Adipocyte (in vitro differentiated cells): ENCODE results near the gene FBN2.
A peak's percentile ranks its signal among the peaks of the same experiment; 100 is the strongest.

ENCODE experiments used
- DNase-seq: peaks from one replicate; pipeline ENCODE4 v3.0.0-alpha.2; 2015; ENCODE audit warnings: low read depth
- H3K27me3 ChIP-seq: replicated peaks from 2 replicates; pipeline ENCODE4 v1.7.0; 2013; ENCODE audit warnings: mild to moderate bottlenecking, low read length, moderate library complexity; ENCODE audit not compliant: control insufficient read depth, insufficient read depth
- H3K36me3 ChIP-seq: 2 replicates; pipeline ENCODE4 v1.7.0; 2013; ENCODE audit warnings: low read length, mild to moderate bottlenecking, moderate library complexity; ENCODE audit not compliant: control insufficient read depth, insufficient read depth, severe bottlenecking
- H3K4me1 ChIP-seq: 2 replicates; pipeline ENCODE4 v1.7.0; 2013; ENCODE audit warnings: mild to moderate bottlenecking, low read length, moderate library complexity; ENCODE audit not compliant: control insufficient read depth, insufficient read depth
- H3K4me3 ChIP-seq: 2 replicates; pipeline ENCODE4 v1.7.0; 2013; ENCODE audit warnings: mild to moderate bottlenecking, low read length, moderate library complexity
- H3K9ac ChIP-seq: 2 replicates; pipeline ENCODE4 v1.7.0; 2013; ENCODE audit warnings: mild to moderate bottlenecking, low read length, moderate library complexity
- H3K9me3 ChIP-seq: 2 replicates; pipeline ENCODE4 v1.7.0; 2013; ENCODE audit warnings: mild to moderate bottlenecking, low read length, moderate library complexity; ENCODE audit not compliant: control insufficient read depth

FBN2 gene

DNA sequence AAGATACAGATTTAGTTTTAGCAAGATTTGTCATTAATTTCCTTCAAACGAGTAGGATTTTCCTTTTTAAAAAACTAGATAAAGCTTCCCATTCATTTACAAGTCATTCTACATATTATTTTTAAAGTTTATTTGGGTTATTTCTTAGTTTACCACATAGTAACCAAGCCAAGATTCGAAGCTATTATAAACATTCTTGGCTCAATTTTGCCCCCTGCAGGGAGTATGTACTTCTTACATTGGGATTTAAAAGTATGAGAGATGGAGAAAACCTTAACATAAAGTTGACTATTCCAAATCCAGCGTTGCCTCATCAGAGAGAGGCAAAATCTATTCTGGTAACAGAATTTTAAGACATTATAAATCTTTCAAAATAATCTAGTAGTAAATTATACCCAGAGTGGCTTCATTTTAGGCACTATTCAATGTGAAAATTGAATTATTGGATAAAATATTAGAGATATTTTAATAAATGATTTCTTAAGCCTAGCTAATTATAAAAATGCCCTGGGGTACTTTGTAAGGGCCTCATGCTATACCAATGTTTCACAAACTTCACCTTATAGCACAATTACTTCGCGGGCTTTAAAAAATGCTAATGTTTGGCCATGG lies 39.1 kb downstream of the FBN2 start:
- H3K9me3 ChIP-seq = no peaks in the 10 kb centered on the region
- DNase-seq = peak; percentile 73
- no peak overlapping the region for H3K4me3 ChIP-seq
- H3K9ac ChIP-seq = no peak overlapping the region
- peaks cover 17% of the 10 kb centered on the region for H3K4me1 ChIP-seq
- no peaks in the 10 kb centered on the region for H3K27me3 ChIP-seq
- peaks cover 41% of the 10 kb centered on the region for H3K36me3 ChIP-seq

DNA sequence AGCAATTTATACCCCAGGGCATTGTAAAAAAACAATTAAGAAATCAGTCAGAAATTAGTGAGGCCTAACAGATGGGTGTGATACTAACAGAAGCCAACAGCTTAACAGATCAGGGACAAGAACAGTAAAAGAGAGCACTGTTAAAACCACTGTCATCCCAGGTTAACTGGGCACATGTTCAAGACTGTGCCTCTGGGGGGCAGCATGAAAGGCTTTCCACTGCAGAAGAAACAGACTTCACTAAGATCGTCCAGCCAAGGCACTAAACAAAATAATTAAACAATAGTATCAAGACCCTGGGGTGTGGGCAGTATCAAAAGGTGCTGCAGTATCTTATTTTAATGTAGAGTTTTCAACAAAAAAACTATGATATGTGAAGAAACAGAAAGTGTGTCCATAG lies 43.5 kb downstream of the FBN2 start:
- no peak for DNase-seq
- H3K4me1 ChIP-seq = peaks cover 46% of the 10 kb centered on the region
- no peaks in the 10 kb centered on the region for H3K9me3 ChIP-seq
- H3K4me3 ChIP-seq = peak overlapping the region; percentile 51
- H3K36me3 ChIP-seq = peaks cover 67% of the 10 kb centered on the region
- H3K27me3 ChIP-seq = no peaks in the 10 kb centered on the region
- peak overlapping the region; percentile 1 for H3K9ac ChIP-seq

DNA sequence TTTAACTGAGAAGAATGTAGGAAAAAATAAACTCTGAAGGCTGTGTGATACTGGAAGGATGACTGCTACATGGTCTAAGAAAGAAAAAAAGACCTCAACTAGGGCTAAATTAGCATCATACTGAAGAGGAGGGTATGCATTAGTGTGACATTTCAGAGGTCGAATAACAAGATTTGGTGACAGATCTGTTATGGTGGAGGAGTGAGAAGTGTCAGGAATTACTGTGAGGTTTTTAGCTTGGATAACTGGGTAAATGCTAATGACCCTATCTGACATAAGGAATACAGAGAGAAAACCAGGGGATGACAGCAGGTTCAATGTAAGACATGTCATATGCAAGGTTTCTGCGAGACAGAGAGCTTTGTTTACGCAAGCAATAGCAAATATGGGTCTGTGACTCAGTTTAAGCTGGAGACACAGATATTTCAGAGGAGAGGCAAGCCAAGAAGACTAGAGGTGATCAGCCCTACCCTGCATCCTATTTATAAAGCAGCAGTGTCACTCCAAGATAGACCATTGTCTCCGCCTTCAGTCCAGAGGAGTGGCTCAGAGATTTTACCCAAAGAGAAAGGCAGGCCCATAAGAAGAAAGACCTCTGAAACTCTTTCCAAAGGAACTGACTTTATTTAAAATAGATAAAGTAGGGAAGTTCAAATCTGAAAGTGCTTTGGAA lies 44.3 kb downstream of the FBN2 start:
- H3K4me1 ChIP-seq = peaks cover 43% of the 10 kb centered on the region
- H3K36me3 ChIP-seq = peaks cover 71% of the 10 kb centered on the region
- DNase-seq = no peak

DNA sequence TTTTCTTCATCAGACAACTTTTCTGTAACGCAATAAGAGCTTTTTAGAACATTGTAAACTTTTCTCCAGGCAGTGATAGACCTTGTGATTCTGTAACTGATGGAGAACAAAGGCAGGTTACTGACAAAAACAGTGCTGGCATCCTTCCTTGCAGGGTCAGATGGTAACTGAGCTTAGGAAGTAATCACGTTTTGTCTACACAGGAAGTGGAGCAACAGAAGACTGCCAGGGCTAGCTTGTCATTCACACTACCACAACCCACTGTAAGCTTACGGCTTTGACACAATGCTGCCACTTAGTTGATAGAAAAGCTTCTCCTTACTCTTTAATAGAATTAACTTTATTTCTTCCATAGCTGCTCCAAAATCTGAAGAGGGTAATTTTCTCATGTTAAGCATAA lies 46.8 kb downstream of the FBN2 start:
- DNase-seq = peak; percentile 55
- Histone ChIP-seq H3K9ac (peak overlapping the region; percentile 11), H3K4me3 (peak overlapping the region; percentile 22), H3K27me3 (no peaks in the 10 kb centered on the region), H3K36me3 (peaks cover 77% of the 10 kb centered on the region), H3K9me3 (no peaks in the 10 kb centered on the region), H3K4me1 (peaks cover 41% of the 10 kb centered on the region)

More for the DNA sequence above, 44.3 kb downstream of the FBN2 start:
- Histone ChIP-seq H3K9me3 (no peaks in the 10 kb centered on the region), H3K4me3 (peak overlapping the region; percentile 51), H3K27me3 (no peaks in the 10 kb centered on the region), H3K9ac (peak overlapping the region; percentile 1)

DNA sequence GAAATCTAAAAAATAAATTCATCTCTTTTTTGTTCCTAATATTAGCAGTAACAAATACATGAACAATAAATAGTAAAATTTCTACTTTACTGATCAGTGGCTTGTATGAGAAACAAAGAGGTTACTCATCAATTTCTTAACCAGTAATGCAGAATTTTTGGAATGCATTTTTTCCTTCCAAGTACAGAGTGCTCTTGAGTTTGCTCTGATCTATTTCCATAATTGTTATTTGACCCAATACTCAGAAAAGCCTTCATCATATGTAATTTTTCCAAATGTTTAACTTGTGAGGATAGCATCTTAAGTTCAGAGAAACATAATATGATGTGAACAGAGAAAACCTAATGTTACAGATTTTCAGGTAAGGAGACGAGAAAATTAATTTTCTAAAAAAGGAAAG lies 47.3 kb downstream of the FBN2 start:
- Histone ChIP-seq H3K9ac (peak overlapping the region; percentile 11), H3K4me3 (peak overlapping the region; percentile 22)
- DNase-seq = peak; percentile 48

DNA sequence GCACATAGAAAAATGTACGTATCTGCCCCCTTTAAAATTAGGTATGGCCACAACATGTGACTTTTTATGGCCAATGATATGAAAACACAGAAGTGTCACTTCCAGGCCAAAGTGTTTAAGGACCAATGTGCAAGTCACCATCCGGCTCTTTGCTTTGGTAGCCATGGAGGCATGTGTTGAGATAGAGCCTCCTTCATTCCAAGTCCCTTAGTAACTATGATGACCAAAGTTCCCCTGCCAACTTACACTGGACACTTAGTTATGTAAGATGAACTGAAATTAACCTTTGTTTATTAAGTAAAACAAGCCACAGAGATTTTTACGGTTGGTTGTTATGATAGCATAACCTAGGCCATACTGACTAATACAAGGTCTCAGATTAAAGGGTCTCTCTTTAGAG lies 51.0 kb downstream of the FBN2 start:
- Histone ChIP-seq H3K27me3 (no peaks in the 10 kb centered on the region), H3K4me3 (no peak overlapping the region), H3K9me3 (no peaks in the 10 kb centered on the region), H3K36me3 (peaks cover 88% of the 10 kb centered on the region), H3K4me1 (peaks cover 24% of the 10 kb centered on the region), H3K9ac (no peak overlapping the region)
- DNase-seq = peak; percentile 58

More for the DNA sequence above, 47.3 kb downstream of the FBN2 start:
- H3K27me3 ChIP-seq = no peaks in the 10 kb centered on the region
- peaks cover 78% of the 10 kb centered on the region for H3K36me3 ChIP-seq
- no peaks in the 10 kb centered on the region for H3K9me3 ChIP-seq
- peaks cover 41% of the 10 kb centered on the region for H3K4me1 ChIP-seq

DNA sequence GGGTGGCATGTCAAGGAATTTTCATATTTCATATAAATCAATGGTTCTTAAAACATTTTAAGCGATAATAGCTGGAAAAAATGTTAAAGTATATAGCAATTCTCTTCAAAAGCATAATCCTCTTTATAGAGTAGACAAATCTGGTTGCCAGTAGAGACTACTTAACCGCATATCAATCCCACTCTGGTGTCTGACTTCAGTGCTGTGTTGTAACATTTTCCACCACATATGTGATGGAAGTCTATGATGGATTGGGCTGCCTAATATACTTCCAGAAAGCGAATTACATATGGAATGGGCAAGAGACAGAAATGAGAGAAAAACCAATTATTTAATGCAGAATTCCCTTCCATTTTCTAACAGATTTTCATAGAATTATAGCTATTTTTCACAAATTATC lies 54.3 kb downstream of the FBN2 start:
- H3K36me3 ChIP-seq = peaks cover 79% of the 10 kb centered on the region
- H3K27me3 ChIP-seq = no peaks in the 10 kb centered on the region
- peaks cover 11% of the 10 kb centered on the region for H3K4me1 ChIP-seq
- H3K9me3 ChIP-seq = no peaks in the 10 kb centered on the region
- DNase-seq = no peak
- no peak overlapping the region for H3K4me3 ChIP-seq
- no peak overlapping the region for H3K9ac ChIP-seq

DNA sequence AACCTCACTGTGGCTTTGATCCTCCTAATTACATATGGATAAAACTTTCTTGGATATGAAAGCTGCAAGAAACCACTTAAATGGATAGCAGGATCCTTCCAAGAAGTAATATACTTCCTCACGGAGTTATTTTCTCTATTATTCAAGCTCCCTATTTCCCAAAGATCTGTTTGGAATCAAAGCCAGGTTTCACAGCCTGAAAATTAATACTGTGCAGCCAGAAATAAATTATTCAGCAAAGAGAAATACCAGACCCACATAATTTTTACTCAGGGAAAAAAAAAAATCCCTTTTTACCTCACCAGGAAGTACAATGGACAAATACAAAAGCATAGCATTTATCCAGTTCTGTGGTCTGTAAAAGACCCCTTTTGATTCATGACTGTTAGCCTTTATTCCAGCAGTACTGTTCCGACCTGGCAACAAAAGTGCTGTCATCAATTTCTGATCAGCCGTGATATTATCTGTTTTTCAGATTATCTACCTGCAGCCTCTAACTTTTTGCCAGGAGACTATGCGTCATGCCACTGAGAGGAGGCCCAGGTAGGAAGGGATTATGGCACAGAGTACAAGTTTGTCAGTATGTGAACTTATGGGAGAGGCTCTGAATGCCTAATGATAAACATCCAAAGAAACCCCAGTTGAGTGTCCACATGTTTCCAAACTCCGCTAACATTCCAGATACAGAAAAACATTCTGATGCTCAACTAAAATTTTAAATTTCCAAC lies 57.0 kb downstream of the FBN2 start:
- Histone ChIP-seq H3K4me1 (peaks cover 14% of the 10 kb centered on the region), H3K4me3 (no peak overlapping the region), H3K36me3 (peaks cover 80% of the 10 kb centered on the region), H3K9me3 (no peaks in the 10 kb centered on the region), H3K27me3 (no peaks in the 10 kb centered on the region), H3K9ac (no peak overlapping the region)
- DNase-seq = no peak

DNA sequence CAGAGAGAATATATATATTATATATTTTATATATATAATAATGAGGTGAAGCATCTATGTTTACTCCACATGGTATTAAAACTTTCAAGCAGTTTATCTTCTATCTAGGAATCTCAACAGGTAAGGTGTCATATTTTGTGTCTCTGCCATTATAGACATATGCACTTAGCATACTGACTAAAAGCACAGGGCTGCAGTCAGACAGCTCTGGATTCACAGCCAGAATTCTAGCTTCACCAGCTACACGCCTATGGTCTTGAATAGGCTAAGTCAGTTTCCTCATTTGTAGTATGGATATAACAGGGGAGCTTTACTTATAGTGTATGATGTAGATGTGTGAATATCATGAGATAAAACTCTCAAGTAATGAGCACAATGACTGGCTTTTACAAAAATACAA lies 57.9 kb downstream of the FBN2 start:
- no peaks in the 10 kb centered on the region for H3K9me3 ChIP-seq
- H3K36me3 ChIP-seq = peaks cover 77% of the 10 kb centered on the region
- H3K4me3 ChIP-seq = no peak overlapping the region
- H3K27me3 ChIP-seq = no peaks in the 10 kb centered on the region
- peaks cover 18% of the 10 kb centered on the region for H3K4me1 ChIP-seq
- DNase-seq = no peak
- H3K9ac ChIP-seq = no peak overlapping the region

DNA sequence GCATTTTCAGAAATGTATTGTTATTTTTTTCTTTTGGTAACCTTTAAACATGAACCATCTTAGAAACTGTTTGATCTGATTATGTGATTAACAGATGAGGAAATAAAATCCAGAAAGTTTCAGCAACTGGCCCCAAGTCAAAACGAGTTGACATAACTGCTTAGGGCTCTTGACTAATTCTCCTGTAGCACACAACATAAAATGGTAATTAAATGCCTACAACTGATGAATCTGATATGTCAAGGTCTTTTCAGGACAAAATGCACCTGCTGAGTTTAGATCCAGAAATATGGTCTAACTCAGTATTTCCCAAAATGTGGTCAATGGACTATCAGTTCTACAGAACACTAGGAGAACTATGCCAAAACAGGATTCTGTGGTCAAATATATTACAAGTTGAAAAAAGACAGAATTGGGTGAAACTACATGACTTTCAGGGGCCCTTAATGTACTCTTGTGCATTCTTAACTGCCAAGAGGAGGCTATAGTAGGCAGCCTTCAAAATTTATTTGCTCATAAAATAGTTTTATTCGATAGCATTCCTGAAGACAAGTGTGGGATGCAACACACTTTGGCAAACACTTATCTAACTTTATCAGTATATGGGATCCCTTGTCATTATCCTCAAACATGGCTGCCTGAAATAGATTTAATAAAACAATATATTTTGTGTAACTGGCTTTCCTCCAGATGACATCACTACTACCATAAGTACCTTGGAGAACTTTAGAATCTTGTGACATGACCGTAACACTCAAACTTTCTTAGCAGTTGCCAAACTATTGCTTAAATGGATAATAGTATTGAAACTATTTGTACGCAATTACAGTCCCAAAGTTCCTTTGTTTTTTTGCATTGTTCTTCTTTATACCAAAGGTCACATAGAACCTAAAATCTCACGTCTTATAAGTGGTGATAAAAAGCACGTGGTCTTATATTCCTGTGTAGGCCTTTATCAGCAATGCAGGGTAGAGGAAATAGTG lies 59.4 kb downstream of the FBN2 start:
- Histone ChIP-seq H3K9ac (no peak overlapping the region), H3K27me3 (no peaks in the 10 kb centered on the region), H3K4me1 (peaks cover 18% of the 10 kb centered on the region), H3K4me3 (no peak overlapping the region), H3K9me3 (no peaks in the 10 kb centered on the region), H3K36me3 (peaks cover 81% of the 10 kb centered on the region)
- DNase-seq = no peak
